Hepatocyte (in vitro differentiated cells): Measurements from ENCODE around the gene RPS27. TPM values are rescaled to one million over a fixed set of nuclear protein-coding genes. Genes with fewer than 3 reads are reported as not detected.

Experiments used
- DNase-seq: peaks from one replicate; pipeline ENCODE4 v3.0.0-alpha.2; 2016; ENCODE audit warnings: low spot score
- H2AFZ ChIP-seq: fragments of 200-600 bp; sonication (generic); 2 replicates; pipeline ENCODE4 v1.6.0; 2016; ENCODE audit warnings: antibody characterized with exemption, mild to moderate bottlenecking
- H3K27ac ChIP-seq: fragments of 200-600 bp; sonication (generic); 2 replicates; pipeline ENCODE4 v1.5.1; 2016; ENCODE audit warnings: mild to moderate bottlenecking
- H3K27me3 ChIP-seq: fragments of 200-600 bp; sonication (generic); 2 replicates; pipeline ENCODE4 v1.6.1; 2016
- H3K36me3 ChIP-seq: fragments of 200-600 bp; sonication (generic); replicated peaks from 2 replicates; pipeline ENCODE4 v1.5.1; 2016; ENCODE audit warnings: low read depth; ENCODE audit not compliant: insufficient read depth
- H3K4me1 ChIP-seq: fragments of 200-600 bp; sonication (generic); 2 replicates; pipeline ENCODE4 v1.5.1; 2016; ENCODE audit warnings: mild to moderate bottlenecking, moderate library complexity; ENCODE audit not compliant: insufficient read depth
- H3K4me2 ChIP-seq: fragments of 200-600 bp; sonication (generic); 2 replicates; pipeline ENCODE4 v1.6.0; 2016
- H3K4me3 ChIP-seq: fragments of 200-600 bp; sonication (generic); 2 replicates; pipeline ENCODE4 v1.5.1; 2016; ENCODE audit warnings: mild to moderate bottlenecking
- H3K79me2 ChIP-seq: fragments of 200-600 bp; sonication (generic); 2 replicates; pipeline ENCODE4 v1.6.0; 2017; ENCODE audit warnings: mild to moderate bottlenecking
- H3K9me2 ChIP-seq: fragments of 200-600 bp; sonication (generic); replicated peaks from 2 replicates; pipeline ENCODE4 v1.6.0; 2017; ENCODE audit warnings: mild to moderate bottlenecking; ENCODE audit not compliant: insufficient read depth
- H3K9me3 ChIP-seq: fragments of 200-600 bp; sonication (generic); 2 replicates; pipeline ENCODE4 v1.5.1; 2016; ENCODE audit warnings: low read depth, mild to moderate bottlenecking
- H4K20me1 ChIP-seq: fragments of 200-600 bp; sonication (generic); 2 replicates; pipeline ENCODE4 v1.6.0; 2016; ENCODE audit warnings: mild to moderate bottlenecking; ENCODE audit not compliant: insufficient read depth, poor library complexity, severe bottlenecking
- EZH2 ChIP-seq: fragments of 200-600 bp; sonication (generic); IDR thresholded peaks from 2 replicates; pipeline ENCODE4 v1.6.1; 2016; ENCODE audit warnings: antibody characterized with exemption, mild to moderate bottlenecking, borderline replicate concordance
- EZH2phosphoT487 ChIP-seq: fragments of 200-600 bp; sonication (generic); IDR thresholded peaks from one replicate; pipeline ENCODE4 v1.6.1; 2018; ENCODE audit warnings: antibody characterized with exemption, mild to moderate bottlenecking, low read depth, moderate library complexity; ENCODE audit not compliant: unreplicated experiment, severe bottlenecking
- WGBS: methylation state at CpG from one replicate; pipeline ENCODE4 v1.1.6; 2016; ENCODE audit warnings: low lambda C conversion rate; ENCODE audit errors: missing lambda C conversion rate; 5-methylcytosine and 5-hydroxymethylcytosine counted together
- polyA plus RNA-seq: library from polyadenylated mRNA; unstranded; fragments of >200 nt; fragmentation: Nextera tagmentation; extraction: Ambion mirVana; gene quantifications from 2 replicates; pipeline ENCODE4 v1.2.1, GENCODE V29; 2016
- total RNA-seq: library from RNA; depleted of rRNA; stranded (reverse); fragments of >200 nt; gene quantifications from 2 replicates; pipeline ENCODE4 v1.2.3, GENCODE V29; 2014
- TF ChIP-seq, protein P1 (sequence below): fragments of 200-600 bp; sonication (generic); IDR thresholded peaks from 2 replicates; pipeline ENCODE4 v1.5.1; 2016; ENCODE audit warnings: antibody characterized with exemption, mild to moderate bottlenecking; ENCODE audit not compliant: poor library complexity

The RPS27 gene
- total and polyA plus RNA-seq, 2 experiments from 2014 or later, result 1,696 to 2,548 TPM

DNA sequence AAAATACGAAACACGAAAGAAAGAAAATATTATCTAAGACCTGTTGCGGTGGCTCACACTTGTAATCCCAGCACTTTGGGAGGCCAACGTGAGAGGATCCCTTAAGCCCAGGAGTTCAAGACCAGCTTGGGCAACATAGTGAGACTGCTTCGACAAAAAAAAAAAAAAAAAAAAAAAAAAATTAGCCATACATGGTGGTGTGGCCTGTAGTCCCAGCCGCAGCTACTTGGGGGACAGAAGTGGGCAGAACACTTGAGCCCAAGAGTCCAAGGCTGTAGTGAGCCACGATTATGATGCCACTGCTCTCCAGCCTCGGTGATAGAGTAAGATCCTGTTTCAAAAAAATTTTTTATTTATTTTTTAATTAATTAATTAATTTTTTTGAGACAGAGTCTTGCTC is 2.9 kb upstream of the RPS27 start:
- Histone ChIP-seq H4K20me1 (peaks cover 9% of the 10 kb centered on the region), H3K4me2 (no peak overlapping the region), H3K9me2 (no peaks in the 10 kb centered on the region), H3K9me3 (no peaks in the 10 kb centered on the region), H3K4me3 (no peak overlapping the region), H2AFZ (no peak overlapping the region), H3K27ac (peak overlapping the region; percentile 49), H3K36me3 (no peaks in the 10 kb centered on the region), H3K79me2 (peaks cover 46% of the 10 kb centered on the region), H3K4me1 (peaks cover 23% of the 10 kb centered on the region), H3K27me3 (no peaks in the 10 kb centered on the region)
- 95% methylated on average over 8 of the region's 8 CpGs for WGBS
- TF ChIP-seq EZH2phosphoT487, result no peak
- TF ChIP-seq EZH2, result no peak
- TF ChIP-seq, protein P1, sequence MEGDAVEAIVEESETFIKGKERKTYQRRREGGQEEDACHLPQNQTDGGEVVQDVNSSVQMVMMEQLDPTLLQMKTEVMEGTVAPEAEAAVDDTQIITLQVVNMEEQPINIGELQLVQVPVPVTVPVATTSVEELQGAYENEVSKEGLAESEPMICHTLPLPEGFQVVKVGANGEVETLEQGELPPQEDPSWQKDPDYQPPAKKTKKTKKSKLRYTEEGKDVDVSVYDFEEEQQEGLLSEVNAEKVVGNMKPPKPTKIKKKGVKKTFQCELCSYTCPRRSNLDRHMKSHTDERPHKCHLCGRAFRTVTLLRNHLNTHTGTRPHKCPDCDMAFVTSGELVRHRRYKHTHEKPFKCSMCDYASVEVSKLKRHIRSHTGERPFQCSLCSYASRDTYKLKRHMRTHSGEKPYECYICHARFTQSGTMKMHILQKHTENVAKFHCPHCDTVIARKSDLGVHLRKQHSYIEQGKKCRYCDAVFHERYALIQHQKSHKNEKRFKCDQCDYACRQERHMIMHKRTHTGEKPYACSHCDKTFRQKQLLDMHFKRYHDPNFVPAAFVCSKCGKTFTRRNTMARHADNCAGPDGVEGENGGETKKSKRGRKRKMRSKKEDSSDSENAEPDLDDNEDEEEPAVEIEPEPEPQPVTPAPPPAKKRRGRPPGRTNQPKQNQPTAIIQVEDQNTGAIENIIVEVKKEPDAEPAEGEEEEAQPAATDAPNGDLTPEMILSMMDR, result no peak
- DNase-seq, result no peak

DNA sequence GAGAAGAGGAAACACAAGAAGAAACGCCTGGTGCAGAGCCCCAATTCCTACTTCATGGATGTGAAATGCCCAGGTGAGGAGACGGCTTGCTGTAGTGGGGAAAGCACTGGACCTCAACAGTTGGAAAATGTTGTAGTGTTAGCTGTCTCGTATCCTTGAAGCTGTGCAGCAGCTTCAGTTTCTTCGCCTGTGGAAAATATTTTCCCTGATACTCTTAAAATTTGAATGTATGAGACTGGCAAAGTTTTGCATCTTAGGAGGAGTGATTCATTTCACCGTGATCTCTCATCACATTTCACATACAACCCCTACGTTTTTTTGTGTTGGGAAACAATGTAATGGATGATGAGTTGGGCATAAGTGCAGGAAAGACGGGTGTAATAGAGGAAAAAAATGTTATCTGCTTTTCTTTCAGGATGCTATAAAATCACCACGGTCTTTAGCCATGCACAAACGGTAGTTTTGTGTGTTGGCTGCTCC is 629 bp downstream of the RPS27 start:
- H3K9me3 ChIP-seq, result no peaks in the 10 kb centered on the region
- H2AFZ ChIP-seq, result no peak overlapping the region
- peaks cover 20% of the 10 kb centered on the region for H3K4me1 ChIP-seq
- H3K27me3 ChIP-seq, result no peaks in the 10 kb centered on the region
- 11% methylated on average over 9 of the region's 9 CpGs for WGBS
- no peak for DNase-seq
- no peaks in the 10 kb centered on the region for H3K9me2 ChIP-seq
- H3K27ac ChIP-seq, result peak overlapping the region; percentile 93
- H4K20me1 ChIP-seq, result peaks cover 14% of the 10 kb centered on the region
- H3K36me3 ChIP-seq, result peaks cover 2% of the 10 kb centered on the region
- peak overlapping the region; percentile 86 for H3K4me2 ChIP-seq
- TF ChIP-seq EZH2phosphoT487 (no peak), EZH2 (no peak)
- TF ChIP-seq, protein P1, result no peak
- H3K4me3 ChIP-seq, result peak overlapping the region; percentile 71
- H3K79me2 ChIP-seq, result peaks cover 26% of the 10 kb centered on the region

DNA sequence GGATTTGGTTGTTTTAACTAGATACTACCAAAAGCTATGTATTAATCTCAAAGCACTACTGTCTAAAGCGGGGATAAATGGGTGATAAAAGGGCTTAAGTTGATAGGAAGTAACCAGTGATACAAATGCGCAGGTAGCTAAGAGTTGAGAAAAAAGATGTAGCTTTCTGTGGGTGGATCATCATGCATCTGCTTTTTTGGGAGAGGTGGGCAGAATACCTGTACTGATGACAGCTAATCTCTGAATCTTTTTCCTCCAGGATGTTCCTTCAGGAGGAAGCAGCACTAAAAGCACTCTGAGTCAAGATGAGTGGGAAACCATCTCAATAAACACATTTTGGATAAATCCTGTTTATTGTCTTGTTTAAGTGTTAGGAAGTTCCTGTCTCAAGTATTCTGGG is 1.2 kb downstream of the RPS27 start:
- Histone ChIP-seq H2AFZ (no peak overlapping the region), H4K20me1 (peaks cover 14% of the 10 kb centered on the region), H3K9me3 (no peaks in the 10 kb centered on the region), H3K4me1 (peaks cover 18% of the 10 kb centered on the region), H3K4me3 (peak overlapping the region; percentile 71), H3K9me2 (no peaks in the 10 kb centered on the region), H3K79me2 (peaks cover 26% of the 10 kb centered on the region), H3K4me2 (peak overlapping the region; percentile 86), H3K27ac (peak overlapping the region; percentile 93), H3K36me3 (peaks cover 2% of the 10 kb centered on the region), H3K27me3 (no peaks in the 10 kb centered on the region)
- WGBS, result 78% methylated on average over 2 of the region's 2 CpGs
- TF ChIP-seq, protein P1, result no peak
- no peak for TF ChIP-seq EZH2
- TF ChIP-seq EZH2phosphoT487, result no peak
- DNase-seq, result no peak
